WTC11 (cell line): ENCODE data around the gene FAM162B. TPM values are rescaled to one million over a fixed set of nuclear protein-coding genes. Genes with fewer than 3 reads are reported as not detected.
A peak's percentile ranks its signal among the peaks of the same experiment; 100 is the strongest.

ENCODE experiments used
- ATAC-seq: fragments of 200-7000 bp; cut with Tn5 transposase; 2 replicates; pipeline ENCODE4 v1.10.0; 2021; ENCODE audit warnings: mild to moderate bottlenecking, moderate library complexity
- CTCF ChIA-PET: fragments of 300-600 bp; sonication (Branson Sonifier 250); formaldehyde crosslinking; loops from one replicate; lab custom pipeline; 2021; ENCODE audit warnings: antibody characterized with exemption; lab: Charles Lee
- POLR2A ChIA-PET: fragments of 350-600 bp; sonication (Branson Sonifier 250); formaldehyde crosslinking; loops from one replicate; lab custom pipeline; 2021; ENCODE audit warnings: antibody characterized with exemption; lab: Charles Lee
- DNase-seq: peaks from one replicate; pipeline ENCODE4 v3.0.0; 2021; ENCODE audit warnings: low spot score
- H3K27ac Mint-ChIP-seq: 2 replicates; pipeline ENCODE4 v1.8.0; 2021; ENCODE audit warnings: mixed read lengths
- H3K27me3 Mint-ChIP-seq: 2 replicates; pipeline ENCODE4 v1.8.0; 2021; ENCODE audit warnings: low read depth, mild to moderate bottlenecking, moderate library complexity, mixed read lengths
- H3K36me3 Mint-ChIP-seq: 2 replicates; pipeline ENCODE4 v1.8.0; 2021; ENCODE audit warnings: mixed read lengths
- H3K4me1 Mint-ChIP-seq: 2 replicates; pipeline ENCODE4 v1.8.0; 2022; ENCODE audit warnings: mixed read lengths
- H3K4me3 Mint-ChIP-seq: 2 replicates; pipeline ENCODE4 v1.8.0; 2021; ENCODE audit warnings: mild to moderate bottlenecking, moderate library complexity, mixed read lengths
- H3K9me3 Mint-ChIP-seq: 2 replicates; pipeline ENCODE4 v1.8.0; 2021; ENCODE audit warnings: mixed read lengths
- ATF1 ChIP-seq: sonication (generic); formaldehyde crosslinking; IDR thresholded peaks from 2 replicates; pipeline ENCODE4 v1.8.1; 2023; ENCODE audit warnings: mild to moderate bottlenecking, moderate library complexity, missing genetic modification reagents
- CTCF ChIP-seq: fragments of 200-600 bp; IDR thresholded peaks from 2 replicates; pipeline ENCODE4 v1.8.0; 2022; ENCODE audit warnings: antibody characterized with exemption
- E2F4 ChIP-seq: sonication (generic); formaldehyde crosslinking; IDR thresholded peaks from 2 replicates; pipeline ENCODE4 v1.8.1; 2022; ENCODE audit warnings: low read depth, mild to moderate bottlenecking, moderate library complexity, missing genetic modification reagents, borderline replicate concordance
- ERG ChIP-seq: fragments of 250-450 bp; sonication (Bioruptor Pico); IDR thresholded peaks from 2 replicates; pipeline ENCODE4 v1.8.0; 2021; ENCODE audit warnings: mild to moderate bottlenecking
- HMGA2 ChIP-seq: fragments of 250-450 bp; sonication (Bioruptor Pico); IDR thresholded peaks from 2 replicates; pipeline ENCODE4 v1.4.0; 2021; ENCODE audit warnings: mild to moderate bottlenecking, moderate library complexity
- JUN ChIP-seq: sonication (generic); formaldehyde crosslinking; IDR thresholded peaks from 2 replicates; pipeline ENCODE4 v1.8.0; 2023; ENCODE audit warnings: mild to moderate bottlenecking, missing genetic modification reagents
- MLX ChIP-seq: sonication (generic); formaldehyde crosslinking; IDR thresholded peaks from 2 replicates; pipeline ENCODE4 v1.8.1; 2023; ENCODE audit warnings: mild to moderate bottlenecking, missing genetic modification reagents, moderate library complexity
- MYBL2 ChIP-seq: sonication (generic); formaldehyde crosslinking; IDR thresholded peaks from 2 replicates; pipeline ENCODE4 v1.8.1; 2023; ENCODE audit warnings: mild to moderate bottlenecking, moderate library complexity, missing genetic modification reagents
- NFATC4 ChIP-seq: fragments of 250-450 bp; sonication (Bioruptor Pico); IDR thresholded peaks from 2 replicates; pipeline ENCODE4 v1.9.0; 2021; ENCODE audit warnings: mild to moderate bottlenecking
- OVOL2 ChIP-seq: fragments of 250-450 bp; sonication (Bioruptor Pico); IDR thresholded peaks from 2 replicates; pipeline ENCODE4 v1.9.0; 2021; ENCODE audit warnings: mild to moderate bottlenecking, borderline replicate concordance
- PRRX2 ChIP-seq: fragments of 250-450 bp; sonication (Bioruptor Pico); IDR thresholded peaks from 2 replicates; pipeline ENCODE4 v1.8.0; 2021; ENCODE audit warnings: mild to moderate bottlenecking
- TEAD1 ChIP-seq: sonication (generic); formaldehyde crosslinking; IDR thresholded peaks from 2 replicates; pipeline ENCODE4 v1.8.0; 2022; ENCODE audit warnings: mild to moderate bottlenecking, missing genetic modification reagents
- ZNF219 ChIP-seq: sonication (generic); formaldehyde crosslinking; IDR thresholded peaks from 2 replicates; pipeline ENCODE4 v1.8.0; 2023; ENCODE audit warnings: missing genetic modification reagents, mild to moderate bottlenecking, borderline replicate concordance
- ZNF396 ChIP-seq: fragments of 250-450 bp; sonication (Bioruptor Pico); IDR thresholded peaks from 2 replicates; pipeline ENCODE4 v1.8.0; 2021; ENCODE audit warnings: mild to moderate bottlenecking, moderate library complexity, borderline replicate concordance
- total RNA-seq: library from RNA; stranded (reverse); gene quantifications from 3 replicates; pipeline ENCODE4 v1.2.3, GENCODE V29; 2021
- TF ChIP-seq, protein P1 (sequence below): sonication (generic); formaldehyde crosslinking; IDR thresholded peaks from 2 replicates; pipeline ENCODE4 v1.8.1; 2023; ENCODE audit warnings: mild to moderate bottlenecking, missing genetic modification reagents, moderate library complexity
- TF ChIP-seq, protein P2 (sequence below): fragments of 250-450 bp; sonication (Bioruptor Pico); IDR thresholded peaks from 2 replicates; pipeline ENCODE4 v1.9.0; 2021; ENCODE audit warnings: mild to moderate bottlenecking
- TF ChIP-seq, protein P3 (sequence below): sonication (generic); formaldehyde crosslinking; conservative IDR thresholded peaks from 2 replicates; pipeline ENCODE4 v1.8.1; 2022; ENCODE audit warnings: mild to moderate bottlenecking, missing genetic modification reagents

The FAM162B gene
- total RNA-seq, 1 experiment from 2014 or later, result 1.6 TPM

DNA sequence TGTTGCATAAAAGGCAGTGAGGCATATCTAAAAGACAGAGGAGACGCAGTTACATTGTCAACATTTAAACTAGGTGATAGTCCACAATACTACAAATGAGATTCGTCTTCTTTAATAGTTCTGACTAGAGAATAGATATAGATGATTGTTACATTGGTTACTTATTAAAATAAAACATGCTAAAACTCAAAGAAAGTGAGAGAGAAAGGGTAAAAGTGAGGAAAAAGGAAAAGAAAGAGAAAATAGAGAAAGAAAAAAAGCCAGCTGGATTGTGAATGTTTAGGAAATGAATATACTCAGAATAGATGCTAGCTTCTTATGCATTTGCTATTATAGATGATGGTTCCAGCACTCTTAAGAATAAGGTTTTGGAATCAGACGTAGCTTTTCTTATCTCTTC lies 27.7 kb upstream of the FAM162B start (continued):
- TF ChIP-seq MLX (CRISPR knock-in tag), result no peak
- TF ChIP-seq E2F4 (CRISPR knock-in tag), result no peak
- no peak for TF ChIP-seq JUN (CRISPR knock-in tag)

GRCh38 chr6:116783852-116784251 lies 18.3 kb upstream of the FAM162B start:
- no peaks in the 10 kb centered on the region for H3K4me1 Mint-ChIP-seq
- H3K27me3 Mint-ChIP-seq, result no peaks in the 10 kb centered on the region
- POLR2A ChIA-PET, result no interaction called here
- TF ChIP-seq, protein P1, sequence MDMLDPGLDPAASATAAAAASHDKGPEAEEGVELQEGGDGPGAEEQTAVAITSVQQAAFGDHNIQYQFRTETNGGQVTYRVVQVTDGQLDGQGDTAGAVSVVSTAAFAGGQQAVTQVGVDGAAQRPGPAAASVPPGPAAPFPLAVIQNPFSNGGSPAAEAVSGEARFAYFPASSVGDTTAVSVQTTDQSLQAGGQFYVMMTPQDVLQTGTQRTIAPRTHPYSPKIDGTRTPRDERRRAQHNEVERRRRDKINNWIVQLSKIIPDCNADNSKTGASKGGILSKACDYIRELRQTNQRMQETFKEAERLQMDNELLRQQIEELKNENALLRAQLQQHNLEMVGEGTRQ (CRISPR knock-in tag), result no peak
- TF ChIP-seq PRRX2 (no peak), OVOL2 (CRISPR knock-in tag) (no peak)
- CTCF ChIA-PET, result no interaction called here
- no peak overlapping the region for H3K4me3 Mint-ChIP-seq
- H3K36me3 Mint-ChIP-seq, result no peaks in the 10 kb centered on the region
- no peak for ATAC-seq
- H3K9me3 Mint-ChIP-seq, result no peaks in the 10 kb centered on the region
- DNase-seq, result no peak
- H3K27ac Mint-ChIP-seq, result no peak overlapping the region

DNA sequence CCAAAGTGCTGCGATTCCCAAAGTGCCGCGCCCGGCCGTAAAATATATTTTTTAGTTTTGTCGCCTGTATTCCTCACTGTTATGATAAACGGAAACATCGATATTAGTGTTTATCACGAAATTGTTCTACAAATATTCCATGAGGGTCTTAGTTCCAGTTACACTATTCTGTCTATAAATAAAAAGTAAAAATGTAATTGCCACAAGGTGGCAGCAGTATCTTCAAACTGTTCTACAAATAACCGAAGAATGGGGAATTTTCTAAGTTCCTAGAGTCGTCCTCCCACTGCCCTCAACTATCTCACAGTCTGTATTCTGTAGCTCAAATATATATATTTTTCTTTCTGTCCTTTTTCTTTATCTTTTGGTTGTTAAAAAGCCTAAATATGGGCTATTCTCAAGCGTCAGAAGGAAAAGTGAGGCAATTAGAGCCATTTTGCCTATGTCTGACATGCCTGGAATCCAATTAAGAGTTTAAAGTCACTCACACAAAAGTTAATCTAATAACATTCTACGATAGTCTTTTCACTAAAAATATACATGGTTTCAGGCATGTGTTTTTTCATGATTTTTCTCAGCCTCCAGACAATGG lies 14.2 kb upstream of the FAM162B start:
- TF ChIP-seq ERG (CRISPR knock-in tag) (no peak), CTCF (peak; percentile 20; the same call in 1 of the 2 replicates)
- TF ChIP-seq, protein P2, sequence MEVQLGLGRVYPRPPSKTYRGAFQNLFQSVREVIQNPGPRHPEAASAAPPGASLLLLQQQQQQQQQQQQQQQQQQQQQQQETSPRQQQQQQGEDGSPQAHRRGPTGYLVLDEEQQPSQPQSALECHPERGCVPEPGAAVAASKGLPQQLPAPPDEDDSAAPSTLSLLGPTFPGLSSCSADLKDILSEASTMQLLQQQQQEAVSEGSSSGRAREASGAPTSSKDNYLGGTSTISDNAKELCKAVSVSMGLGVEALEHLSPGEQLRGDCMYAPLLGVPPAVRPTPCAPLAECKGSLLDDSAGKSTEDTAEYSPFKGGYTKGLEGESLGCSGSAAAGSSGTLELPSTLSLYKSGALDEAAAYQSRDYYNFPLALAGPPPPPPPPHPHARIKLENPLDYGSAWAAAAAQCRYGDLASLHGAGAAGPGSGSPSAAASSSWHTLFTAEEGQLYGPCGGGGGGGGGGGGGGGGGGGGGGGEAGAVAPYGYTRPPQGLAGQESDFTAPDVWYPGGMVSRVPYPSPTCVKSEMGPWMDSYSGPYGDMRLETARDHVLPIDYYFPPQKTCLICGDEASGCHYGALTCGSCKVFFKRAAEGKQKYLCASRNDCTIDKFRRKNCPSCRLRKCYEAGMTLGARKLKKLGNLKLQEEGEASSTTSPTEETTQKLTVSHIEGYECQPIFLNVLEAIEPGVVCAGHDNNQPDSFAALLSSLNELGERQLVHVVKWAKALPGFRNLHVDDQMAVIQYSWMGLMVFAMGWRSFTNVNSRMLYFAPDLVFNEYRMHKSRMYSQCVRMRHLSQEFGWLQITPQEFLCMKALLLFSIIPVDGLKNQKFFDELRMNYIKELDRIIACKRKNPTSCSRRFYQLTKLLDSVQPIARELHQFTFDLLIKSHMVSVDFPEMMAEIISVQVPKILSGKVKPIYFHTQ, result no peak
- no peak for DNase-seq
- H3K27me3 Mint-ChIP-seq, result no peaks in the 10 kb centered on the region; the same call in 1 of the 2 replicates
- H3K27ac Mint-ChIP-seq, result no peak overlapping the region
- ChIA-PET POLR2A (interaction anchor here (1.0 kb wide), 1 partner anchor 500 kb away, joined by 3 read pairs; the partner anchor contains the start of gene TSPYL1), CTCF (interaction anchor here (0.7 to 1.7 kb wide), 8 partner anchors 10 to 184 kb away, joined by 3 to 13 read pairs (median 4); partner anchors contain the start of gene RFX6)
- H3K9me3 Mint-ChIP-seq, result peaks cover 4% of the 10 kb centered on the region; the same call in 1 of the 2 replicates
- no peaks in the 10 kb centered on the region for H3K4me1 Mint-ChIP-seq
- no peak overlapping the region for H3K4me3 Mint-ChIP-seq
- no peaks in the 10 kb centered on the region for H3K36me3 Mint-ChIP-seq
- peak; percentile 83 for ATAC-seq

DNA sequence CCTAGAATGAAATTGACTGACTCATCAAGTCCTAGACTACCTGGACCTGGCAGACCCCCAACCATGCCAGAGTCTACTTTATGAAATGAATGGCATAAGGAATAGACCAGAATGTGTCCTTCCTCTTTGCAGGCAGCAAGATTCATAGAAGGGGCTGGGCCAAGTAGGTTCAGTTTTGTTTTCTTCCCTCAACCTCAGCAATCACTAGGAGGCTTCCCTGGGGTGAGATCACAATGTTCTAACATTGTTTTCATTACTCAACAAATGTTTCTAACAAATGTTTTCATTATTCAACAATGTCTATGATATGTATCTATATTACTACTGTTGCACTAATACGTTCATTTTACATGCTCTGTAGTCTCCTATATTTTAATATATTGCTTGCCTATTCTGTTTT lies 8.4 kb upstream of the FAM162B start:
- no peaks in the 10 kb centered on the region for H3K4me1 Mint-ChIP-seq
- TF ChIP-seq HMGA2 (CRISPR knock-in tag), result no peak
- no peak for TF ChIP-seq ZNF219 (CRISPR knock-in tag)
- TF ChIP-seq, protein P3, sequence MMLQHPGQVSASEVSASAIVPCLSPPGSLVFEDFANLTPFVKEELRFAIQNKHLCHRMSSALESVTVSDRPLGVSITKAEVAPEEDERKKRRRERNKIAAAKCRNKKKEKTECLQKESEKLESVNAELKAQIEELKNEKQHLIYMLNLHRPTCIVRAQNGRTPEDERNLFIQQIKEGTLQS (CRISPR knock-in tag), result no peak
- TF ChIP-seq ZNF396 (CRISPR knock-in tag), result no peak
- no peak for TF ChIP-seq TEAD1
- no peak for TF ChIP-seq MYBL2
- no peak for TF ChIP-seq NFATC4 (CRISPR knock-in tag)
- TF ChIP-seq ATF1 (CRISPR knock-in tag), result no peak

More for the DNA sequence above, 8.4 kb upstream of the FAM162B start:
- DNase-seq (no peak), ATAC-seq (no peak)
- POLR2A ChIA-PET, result no interaction called here
- H3K4me3 Mint-ChIP-seq, result no peak overlapping the region
- H3K9me3 Mint-ChIP-seq, result peaks cover 4% of the 10 kb centered on the region; the same call in 1 of the 2 replicates
- no peak overlapping the region for H3K27ac Mint-ChIP-seq
- no peaks in the 10 kb centered on the region for H3K36me3 Mint-ChIP-seq
- CTCF ChIA-PET, result no interaction called here
- H3K27me3 Mint-ChIP-seq, result no peaks in the 10 kb centered on the region; the same call in 1 of the 2 replicates
